Fibroblast of mammary gland (primary cell): ENCODE data around the gene SYT17.

Source experiments
- DNase-seq: peaks from one replicate; pipeline ENCODE4 v3.0.0-alpha.2; 2010; ENCODE audit warnings: low read depth
- H3K4me3 ChIP-seq: 2 replicates; pipeline ENCODE4 v1.5.1; 2011; ENCODE audit warnings: low read depth, mild to moderate bottlenecking, low read length, moderate library complexity; ENCODE audit not compliant: control insufficient read depth
- TF ChIP-seq, protein P1 (sequence below): conservative IDR thresholded peaks from 2 replicates; pipeline ENCODE4 v1.5.1; 2011; ENCODE audit warnings: low read depth, low read length, inconsistent platforms; ENCODE audit not compliant: control insufficient read depth, insufficient read depth

The SYT17 gene

DNA sequence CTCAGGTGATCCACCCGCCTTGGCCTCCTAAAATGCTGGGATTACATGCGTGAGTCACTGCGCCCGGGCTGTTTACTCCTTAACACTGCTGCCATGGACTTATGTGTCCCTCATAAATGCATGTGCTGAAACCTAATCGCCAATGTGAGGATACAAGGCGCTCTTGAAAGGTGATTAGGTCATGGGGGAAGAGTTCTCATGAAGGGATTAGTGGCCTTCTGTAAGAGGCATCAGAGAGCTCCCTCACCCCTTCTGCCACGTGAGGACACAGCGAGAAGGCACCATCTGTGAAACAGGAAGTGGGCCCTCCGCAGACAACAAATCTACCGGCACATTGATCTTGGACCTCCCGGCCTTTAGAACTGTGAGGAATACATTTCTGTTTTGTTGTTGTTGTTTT is 35.1 kb upstream of the SYT17 start:
- DNase-seq: no peak
- no peak overlapping the region for H3K4me3 ChIP-seq

GRCh38 chr16:19133600-19133999 is 34.4 kb upstream of the SYT17 start:
- DNase-seq: no peak
- TF ChIP-seq, protein P1, sequence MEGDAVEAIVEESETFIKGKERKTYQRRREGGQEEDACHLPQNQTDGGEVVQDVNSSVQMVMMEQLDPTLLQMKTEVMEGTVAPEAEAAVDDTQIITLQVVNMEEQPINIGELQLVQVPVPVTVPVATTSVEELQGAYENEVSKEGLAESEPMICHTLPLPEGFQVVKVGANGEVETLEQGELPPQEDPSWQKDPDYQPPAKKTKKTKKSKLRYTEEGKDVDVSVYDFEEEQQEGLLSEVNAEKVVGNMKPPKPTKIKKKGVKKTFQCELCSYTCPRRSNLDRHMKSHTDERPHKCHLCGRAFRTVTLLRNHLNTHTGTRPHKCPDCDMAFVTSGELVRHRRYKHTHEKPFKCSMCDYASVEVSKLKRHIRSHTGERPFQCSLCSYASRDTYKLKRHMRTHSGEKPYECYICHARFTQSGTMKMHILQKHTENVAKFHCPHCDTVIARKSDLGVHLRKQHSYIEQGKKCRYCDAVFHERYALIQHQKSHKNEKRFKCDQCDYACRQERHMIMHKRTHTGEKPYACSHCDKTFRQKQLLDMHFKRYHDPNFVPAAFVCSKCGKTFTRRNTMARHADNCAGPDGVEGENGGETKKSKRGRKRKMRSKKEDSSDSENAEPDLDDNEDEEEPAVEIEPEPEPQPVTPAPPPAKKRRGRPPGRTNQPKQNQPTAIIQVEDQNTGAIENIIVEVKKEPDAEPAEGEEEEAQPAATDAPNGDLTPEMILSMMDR: no peak
- no peak overlapping the region for H3K4me3 ChIP-seq

More for the DNA sequence above, 35.1 kb upstream of the SYT17 start:
- TF ChIP-seq, protein P1: no peak

GRCh38 chr16:19135201-19135842 is 32.7 kb upstream of the SYT17 start:
- no peak overlapping the region for H3K4me3 ChIP-seq
- DNase-seq: no peak
- TF ChIP-seq, protein P1: no peak

- H3K4me3 ChIP-seq: no peak overlapping the region
- TF ChIP-seq, protein P1: no peak
- DNase-seq: peak; percentile 49
These were observed 32.1 kb upstream of the SYT17 start for GRCh38 chr16:19135896-19136438.

GRCh38 chr16:19136549-19137196 is 31.4 kb upstream of the SYT17 start:
- TF ChIP-seq, protein P1: no peak
- H3K4me3 ChIP-seq: no peak overlapping the region
- DNase-seq: peak; percentile 75

- DNase-seq: peak; percentile 61
- no peak overlapping the region for H3K4me3 ChIP-seq
- TF ChIP-seq, protein P1: no peak
These were observed 30.6 kb upstream of the SYT17 start for GRCh38 chr16:19137201-19138128.
